ENCODE data around the gene SVOPL. TPM values are rescaled to one million over a fixed set of nuclear protein-coding genes. Genes with fewer than 3 reads are reported as not detected.

SVOPL gene
- total and polyA plus RNA-seq, 2 donors (not counting 3 experiments of a cell fraction or from before 2014, with no cell fraction given) = not detected

- no peak overlapping the region for H2AFZ ChIP-seq (ENCODE audit: low read depth, low read length)
- FAIRE-seq = no peak
Observed at GRCh38 chr7:138738114-138738513, 37.0 kb upstream of the SVOPL start.

More at GRCh38 chr7:138738114-138738513, 37.0 kb upstream of the SVOPL start:
- intact Hi-C loops (cut with micrococcal nuclease) (loop anchor here (1.0 to 5.0 kb wide), 6 partner anchors 278 to 1131 kb away; partner anchors contain the start of gene TRIM24), dilution Hi-C loops (cut with MboI; ENCODE audit: extremely low pct_ligation_motif_present, low sequenced_read_pairs) (no loop called here)
- no peaks in the 10 kb centered on the region for H3K27me3 ChIP-seq (ENCODE audit: control insufficient read depth in 2 of 2, insufficient read depth in 2 of 2, low read length in 2 of 2)
- POLR2A ChIA-PET = interaction anchor here (1.1 kb wide), 1 partner anchor 577 kb away, joined by 7 read pairs; no protein-coding TSS in a partner anchor
- H3K27ac ChIP-seq (ENCODE audit: insufficient read depth, low read depth, low read length) = no peak overlapping the region
- no peak for DNase-seq (ENCODE audit: low read depth, low spot score)
- no peaks in the 10 kb centered on the region for H3K4me1 ChIP-seq (ENCODE audit: control insufficient read depth, extremely low read depth, insufficient read depth, low read length)
- CTCF ChIA-PET = interaction anchor here (0.6 to 4.4 kb wide), 56 partner anchors 10 to 1132 kb away, joined by 3 to 345 read pairs (median 4); partner anchors contain the start of genes CREB3L2 and TRIM24
- no peak overlapping the region for H3K4me2 ChIP-seq (ENCODE audit: insufficient read depth, low read length)
- H3K4me3 ChIP-seq (replicated peaks in 1 of 3; ENCODE audit: insufficient read depth in 1 of 3, low read depth in 1 of 3, low read length in 3 of 3) = no peak overlapping the region
- no peak overlapping the region for H3K9ac ChIP-seq (replicated peaks; ENCODE audit: extremely low read depth, insufficient read depth, low read length)
- no peaks in the 10 kb centered on the region for H3K79me2 ChIP-seq (ENCODE audit: control insufficient read depth, insufficient read depth, low read length)
- BruUV-seq (replicated peaks) = no TSS peak
- no peaks in the 10 kb centered on the region for H3K9me3 ChIP-seq (replicated peaks; ENCODE audit: control insufficient read depth, insufficient read depth, low read length)
- H4K20me1 ChIP-seq (replicated peaks; ENCODE audit: control insufficient read depth, extremely low read depth, insufficient read depth, low read length) = no peaks in the 10 kb centered on the region
- H3K9me1 ChIP-seq (replicated peaks; ENCODE audit: control insufficient read depth, extremely low read depth, insufficient read depth, low read length) = no peaks in the 10 kb centered on the region
- no peaks in the 10 kb centered on the region for H3K36me3 ChIP-seq (ENCODE audit: control insufficient read depth in 2 of 2, extremely low read depth in 1 of 2, insufficient read depth in 2 of 2, low read length in 2 of 2)
- no peak for TF ChIP-seq FOS (IDR thresholded peaks at IDR 0.05; ENCODE audit: borderline replicate concordance, insufficient read depth, low read length)
- no peak for TF ChIP-seq POLR2A (IDR thresholded peaks at IDR 0.05; ENCODE audit: low read depth, low read length)
- no peak for TF ChIP-seq EZH2 (IDR thresholded peaks at IDR 0.05; ENCODE audit: borderline replicate concordance, low read depth, low read length, severe bottlenecking)
- no peak for TF ChIP-seq GATA2 (IDR thresholded peaks at IDR 0.05; ENCODE audit: insufficient read depth, insufficient read length, low read depth, low read length)
- TF ChIP-seq JUN (IDR thresholded peaks at IDR 0.05; ENCODE audit: borderline replicate concordance, insufficient read depth, insufficient read length, low read depth) = no peak
- no peak for TF ChIP-seq MAX (IDR thresholded peaks at IDR 0.05; ENCODE audit: insufficient read depth, insufficient read length)
- TF ChIP-seq CTCF (IDR thresholded peaks at IDR 0.05; ENCODE audit: extremely low read depth in 1 of 2, insufficient read depth in 1 of 2, low read depth in 1 of 2, low read length in 2 of 2) = no peak
- TF ChIP-seq MYC (IDR thresholded peaks at IDR 0.05; ENCODE audit: low read depth, low read length) = no peak
- TF ChIP-seq POLR2AphosphoS5 (IDR thresholded peaks at IDR 0.05; ENCODE audit: insufficient read depth, low read depth, low read length) = no peak
